Stimulated activated CD8-positive, alpha-beta memory T cell treated with anti-CD3 and anti-CD28 coated beads, Interleukin-7, amount 100 ng/mL, for 1 hour (primary cell): ENCODE measurements around the gene KCNJ11.

Experiments used
- DNase-seq, 2 donors: peaks; one replicate each; pipeline ENCODE4 v3.0.0-alpha.2; 2020; ENCODE audit warnings: low read depth in 2 of 2

The KCNJ11 gene

DNA sequence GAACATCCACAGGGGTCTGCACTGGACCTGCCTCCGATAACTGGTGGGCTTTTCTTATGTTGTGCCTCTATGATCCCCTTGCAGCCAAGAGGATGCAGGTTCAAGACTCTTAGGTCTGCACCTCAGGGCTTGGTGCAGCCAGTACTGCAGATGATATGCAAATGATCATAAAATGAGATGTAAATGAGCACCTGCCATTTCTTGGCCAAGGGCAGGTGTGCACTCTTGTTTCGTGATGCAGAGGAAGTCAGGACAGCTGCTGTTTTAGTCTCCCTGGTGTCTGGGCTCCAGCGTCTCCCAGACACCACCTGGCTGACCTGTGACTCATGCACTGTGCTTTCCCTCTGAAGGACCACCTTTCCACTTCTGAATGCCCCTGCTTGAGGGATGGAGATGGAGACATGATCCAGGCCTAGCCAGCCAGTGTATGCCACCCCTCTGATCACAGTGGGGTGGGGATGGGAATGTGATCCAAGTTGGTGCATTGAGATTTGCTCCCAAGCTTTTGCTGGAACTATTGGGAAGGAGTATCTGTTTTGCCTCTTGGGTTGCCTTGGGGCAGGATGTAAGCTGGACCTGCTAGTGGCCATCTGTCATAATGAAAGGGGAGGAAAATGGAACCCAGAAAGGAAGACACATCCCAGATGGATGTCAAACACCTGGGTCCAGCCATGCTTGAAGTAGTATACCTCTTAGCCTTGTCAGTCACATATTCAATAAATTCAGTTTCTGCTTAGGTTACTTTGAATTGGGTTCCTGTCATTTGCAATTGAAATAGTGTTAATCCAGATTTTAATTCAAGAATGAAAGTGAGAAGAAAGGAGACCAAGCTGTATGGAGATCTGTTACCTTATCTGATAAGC lies 3.3 kb upstream of the KCNJ11 start:
- no peak for DNase-seq

DNA sequence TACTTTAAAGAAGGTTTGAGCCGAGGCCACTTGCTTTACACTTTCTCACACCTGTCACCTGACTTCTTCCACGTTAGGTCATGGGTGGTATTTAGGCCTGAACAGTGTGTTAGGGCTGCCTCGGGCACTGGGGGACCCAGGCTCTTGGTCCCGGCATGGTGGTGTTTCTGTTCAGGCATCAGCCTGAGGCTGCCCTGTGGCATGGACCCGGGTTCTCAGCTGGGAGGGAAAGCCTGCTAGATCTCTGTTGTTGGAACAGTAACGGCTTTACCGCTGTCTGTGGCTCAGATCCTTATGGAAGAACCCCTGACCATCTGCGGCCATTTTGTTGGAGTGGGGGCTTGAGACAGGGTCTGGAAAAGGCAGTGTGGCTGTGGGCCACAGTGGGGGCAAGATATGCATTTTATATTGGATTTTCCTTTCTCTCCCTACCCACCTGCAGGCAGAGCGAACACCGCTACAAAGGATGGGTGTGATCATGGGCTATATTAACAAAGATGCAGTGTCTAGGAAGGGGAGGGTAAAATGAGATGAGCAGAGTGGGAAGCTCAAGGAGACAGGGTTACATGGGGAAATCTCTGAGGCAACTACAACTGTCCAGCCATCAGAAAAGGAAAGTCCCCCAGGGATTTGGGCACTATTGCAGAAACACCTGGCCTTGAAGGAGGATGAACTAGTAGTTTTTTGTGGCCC lies 1.6 kb upstream of the KCNJ11 start:
- no peak for DNase-seq

DNA sequence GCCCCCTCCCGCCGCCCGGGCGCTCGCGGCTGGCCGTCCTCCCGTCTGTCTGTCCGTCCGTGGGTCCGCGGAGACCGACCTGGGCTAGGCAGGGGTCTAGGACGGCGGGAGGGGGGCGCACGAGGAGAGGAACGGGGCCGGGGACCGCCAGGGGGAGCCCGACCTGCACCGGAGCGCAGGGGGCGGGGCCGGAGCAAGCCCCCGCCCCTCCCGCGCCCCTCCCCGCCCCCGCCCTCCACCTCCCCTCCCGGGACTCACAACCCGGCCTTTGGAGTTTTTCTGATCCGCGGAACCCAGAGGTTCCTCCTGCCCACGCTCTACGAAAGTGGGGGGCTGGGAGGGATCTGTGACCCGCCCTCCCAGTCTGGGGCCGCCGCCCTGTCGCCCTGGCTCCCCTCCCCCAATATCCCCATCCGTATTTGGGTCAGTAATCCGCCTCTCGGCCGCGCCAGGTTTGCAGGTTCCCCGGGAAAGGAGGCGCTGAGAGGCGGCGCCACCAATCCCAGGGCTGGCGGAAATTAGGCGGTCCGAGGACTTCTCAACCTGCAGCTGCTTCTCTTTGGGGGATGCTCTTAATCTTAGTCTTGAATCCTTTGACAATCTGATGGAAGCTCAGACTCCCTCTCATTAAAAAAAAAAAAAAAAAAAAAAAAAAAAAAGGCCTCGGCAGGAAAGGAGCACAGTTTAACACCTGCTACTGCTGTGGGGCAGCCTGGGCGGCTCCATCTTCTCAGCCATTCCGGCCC lies 925 bp upstream of the KCNJ11 start:
- DNase-seq, result peak; percentile 61 to 64

DNA sequence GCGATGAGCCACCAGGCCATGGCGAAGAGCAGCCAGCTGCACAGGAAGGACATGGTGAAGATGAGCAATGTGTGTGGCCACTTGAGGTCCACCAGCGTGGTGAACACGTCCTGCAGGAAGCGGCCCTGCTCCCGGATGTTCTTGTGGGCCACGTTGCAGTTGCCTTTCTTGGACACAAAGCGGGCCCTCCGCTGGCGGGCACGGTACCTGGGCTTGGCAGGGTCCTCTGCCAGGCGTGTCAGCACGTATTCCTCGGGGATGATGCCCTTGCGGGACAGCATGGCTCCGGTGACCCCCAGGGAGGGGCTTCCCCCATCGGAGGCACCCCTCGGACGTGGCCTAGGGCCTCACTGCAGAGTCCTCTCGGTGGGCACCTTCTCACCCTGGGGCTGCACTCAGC lies 648 bp downstream of the KCNJ11 start:
- DNase-seq, result no peak

DNA sequence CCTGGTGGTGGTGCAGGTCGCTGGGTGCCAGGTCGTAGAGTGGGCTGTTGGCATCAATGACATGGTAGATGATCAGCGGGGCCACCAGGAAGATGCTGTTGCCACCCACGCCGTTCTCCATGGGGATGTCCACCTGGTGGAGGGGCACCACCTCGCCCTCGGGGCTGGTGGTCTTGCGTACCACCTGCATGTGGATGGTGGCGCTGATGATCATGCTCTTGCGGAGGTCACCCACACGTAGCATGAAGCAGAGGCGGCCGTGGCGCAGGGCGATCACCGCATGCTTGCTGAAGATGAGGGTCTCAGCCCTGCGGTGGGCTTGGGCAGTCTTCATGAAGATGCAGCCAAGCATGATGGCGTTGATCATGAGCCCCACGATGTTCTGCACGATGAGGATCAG lies 1.2 kb downstream of the KCNJ11 start:
- DNase-seq, result no peak

DNA sequence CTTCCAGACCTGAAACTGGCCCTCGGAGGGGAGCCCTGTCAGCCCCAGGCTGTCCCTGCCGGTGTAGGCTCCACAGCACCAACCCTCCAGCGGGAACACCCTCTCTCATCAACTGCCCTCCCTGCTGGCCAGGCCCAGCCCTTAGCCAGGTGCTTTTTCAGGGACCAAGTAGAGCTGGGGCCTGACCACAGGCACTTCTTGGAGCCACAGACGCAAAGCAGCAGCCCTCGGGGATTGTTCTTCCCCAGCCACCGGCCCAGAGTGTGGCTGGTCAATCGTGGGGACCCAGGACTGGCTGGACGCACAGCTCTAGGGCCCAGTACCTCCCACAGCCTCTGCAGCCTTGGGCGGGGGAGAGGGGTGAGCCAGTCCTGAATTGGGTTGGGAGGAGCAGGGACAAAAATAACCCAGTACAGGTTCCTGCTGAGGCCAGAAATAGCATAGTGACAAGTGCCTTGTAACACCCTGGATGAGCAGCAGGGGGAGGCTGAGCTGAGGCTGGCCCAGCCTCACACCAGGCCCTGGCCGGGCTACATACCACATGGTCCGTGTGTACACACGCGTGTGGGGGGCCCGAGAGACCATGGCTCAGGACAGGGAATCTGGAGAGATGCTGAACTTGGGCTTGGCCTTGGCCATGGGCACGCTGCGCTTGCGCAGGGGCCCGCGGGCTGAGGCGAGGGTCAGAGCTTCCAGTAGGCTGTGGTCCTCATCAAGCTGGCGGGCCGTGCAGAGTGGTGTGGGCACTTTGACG lies 2.0 kb downstream of the KCNJ11 start:
- DNase-seq, result no peak

DNA sequence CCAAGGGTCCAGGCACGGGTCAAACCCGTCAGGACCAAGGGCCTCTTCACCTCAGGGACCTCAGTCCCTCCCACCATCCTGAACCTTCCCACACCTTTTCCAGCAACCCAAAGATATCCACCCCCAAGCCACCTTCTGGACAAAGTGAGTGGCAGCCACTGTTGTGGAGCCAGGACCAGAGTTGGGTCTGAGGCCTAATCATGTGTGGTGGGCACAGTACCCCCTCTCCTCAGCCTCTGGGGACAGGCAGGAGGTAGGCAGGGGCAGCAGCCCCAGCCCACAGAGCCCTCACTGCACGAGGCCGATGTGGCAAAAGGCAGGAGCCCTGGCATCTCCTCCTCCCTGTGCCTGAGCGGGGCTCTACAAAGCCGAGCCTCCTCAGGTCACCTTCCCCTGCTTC lies 2.5 kb downstream of the KCNJ11 start:
- no peak for DNase-seq

DNA sequence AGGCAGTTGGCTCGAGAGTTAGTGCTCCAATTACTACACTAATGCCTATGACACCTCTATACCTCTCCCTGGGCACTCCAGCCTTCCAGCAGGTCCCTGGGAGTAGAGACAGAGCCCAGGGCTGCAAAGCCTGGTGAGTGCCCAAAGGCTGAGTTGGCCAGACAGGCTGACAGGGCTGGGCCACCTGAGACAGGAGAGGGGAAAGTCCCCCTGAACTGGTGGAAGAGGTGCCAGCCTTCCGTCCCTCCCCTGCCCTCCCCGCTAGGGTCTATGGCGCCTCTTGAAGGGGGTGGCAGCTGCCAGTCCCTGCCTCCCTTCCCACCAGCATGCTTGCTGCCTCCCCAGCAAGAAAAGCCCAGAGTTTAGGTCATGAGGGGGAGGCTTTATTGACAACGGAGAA lies 3.0 kb downstream of the KCNJ11 start:
- no peak for DNase-seq

DNA sequence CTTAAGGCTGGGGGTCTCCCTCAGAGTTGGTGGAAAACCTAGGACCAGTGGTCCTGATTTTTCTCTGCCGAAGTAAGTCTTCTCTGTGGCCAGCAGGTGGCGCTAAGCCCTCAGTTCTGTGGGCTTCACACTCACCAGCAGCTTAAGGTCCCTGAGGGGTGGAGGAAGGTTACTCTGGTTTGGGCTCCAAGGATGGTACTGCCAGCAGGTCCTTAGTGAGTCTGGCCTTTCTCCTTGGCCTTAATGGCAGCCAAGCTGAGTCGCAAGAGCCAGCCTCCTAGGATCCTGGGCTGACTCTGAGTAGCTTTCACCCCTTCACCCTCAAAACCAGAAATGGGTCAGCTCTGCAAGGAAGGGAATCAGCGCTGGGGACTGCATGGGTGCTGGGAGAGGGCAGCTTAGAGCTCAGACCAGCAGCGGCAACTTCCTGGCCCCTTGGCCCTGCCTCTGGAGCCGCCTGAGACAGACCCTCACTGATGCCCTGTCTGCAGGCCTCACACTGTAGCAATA lies 4.4 kb downstream of the KCNJ11 start:
- DNase-seq, result peak; percentile 36 to 62

DNA sequence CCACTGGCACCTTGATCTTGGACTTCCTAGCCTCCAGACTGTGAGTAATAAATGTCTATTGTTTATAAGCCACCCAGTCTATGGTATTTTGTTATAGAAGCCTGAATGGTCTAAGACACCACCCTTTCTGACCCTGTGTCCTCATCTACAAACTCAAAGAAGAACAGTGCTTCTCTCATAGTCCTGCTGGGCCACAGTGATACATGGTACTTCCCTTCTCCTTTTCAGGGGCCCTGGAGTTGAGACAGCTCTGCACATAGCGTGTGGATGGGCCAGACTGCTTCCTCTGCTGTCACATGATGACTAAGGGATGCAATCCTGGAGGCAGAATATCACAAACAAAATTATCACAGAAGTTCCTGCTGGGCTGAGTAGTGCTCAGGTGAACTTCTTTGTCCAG lies 5.0 kb downstream of the KCNJ11 start:
- DNase-seq, result no peak

DNA sequence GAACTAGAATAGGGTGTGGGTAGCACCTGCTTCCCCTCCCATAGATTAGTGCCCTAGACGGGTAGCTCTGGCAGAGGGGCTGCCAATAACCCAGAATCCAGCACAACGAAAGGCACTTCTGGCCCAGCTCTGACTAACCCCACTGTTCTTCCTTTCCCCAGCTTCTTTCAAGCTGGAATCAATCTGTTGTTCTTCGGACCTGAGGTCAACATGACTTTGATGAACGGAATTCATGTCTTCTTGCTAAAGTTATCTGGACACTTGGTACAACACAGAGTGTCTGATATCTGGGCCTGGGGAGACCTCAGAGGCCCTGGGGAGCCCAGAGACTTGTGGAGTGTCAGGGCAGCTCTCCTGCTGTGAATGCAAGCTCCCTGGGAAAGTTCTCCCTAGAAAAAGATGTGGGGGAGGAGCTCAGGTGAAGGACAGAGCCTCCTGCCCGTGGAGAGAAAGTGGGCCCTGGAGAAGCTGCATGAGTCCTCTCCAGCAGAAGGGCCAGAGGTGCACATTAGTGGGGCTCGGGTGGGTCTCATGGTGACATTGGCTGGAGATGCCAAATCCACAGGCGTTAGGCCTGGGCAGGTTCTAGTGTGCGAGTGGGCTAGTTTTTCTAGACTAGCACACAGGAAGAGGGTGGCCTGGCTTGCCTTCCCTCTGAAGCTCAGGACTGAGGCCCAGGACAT lies 6.3 kb downstream of the KCNJ11 start:
- no peak for DNase-seq

DNA sequence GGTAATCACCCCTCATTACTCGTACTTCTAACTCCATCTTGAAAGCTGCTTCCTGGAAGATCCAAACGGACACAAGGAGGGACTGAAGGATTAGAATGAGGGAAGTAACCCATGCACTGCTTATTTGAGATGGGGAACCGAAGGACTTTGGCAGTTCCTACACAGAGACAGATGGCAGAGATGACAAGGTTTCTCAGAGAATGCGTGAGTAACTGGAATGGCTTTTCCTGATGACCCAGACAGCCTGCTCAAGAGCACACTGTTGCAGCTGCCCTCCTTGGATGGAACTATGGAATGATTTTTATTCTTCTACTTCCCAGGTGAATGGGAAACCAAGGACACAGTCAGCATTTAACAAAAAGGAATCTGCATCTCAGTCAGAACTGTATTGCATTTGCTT lies 7.3 kb downstream of the KCNJ11 start:
- no peak for DNase-seq

DNA sequence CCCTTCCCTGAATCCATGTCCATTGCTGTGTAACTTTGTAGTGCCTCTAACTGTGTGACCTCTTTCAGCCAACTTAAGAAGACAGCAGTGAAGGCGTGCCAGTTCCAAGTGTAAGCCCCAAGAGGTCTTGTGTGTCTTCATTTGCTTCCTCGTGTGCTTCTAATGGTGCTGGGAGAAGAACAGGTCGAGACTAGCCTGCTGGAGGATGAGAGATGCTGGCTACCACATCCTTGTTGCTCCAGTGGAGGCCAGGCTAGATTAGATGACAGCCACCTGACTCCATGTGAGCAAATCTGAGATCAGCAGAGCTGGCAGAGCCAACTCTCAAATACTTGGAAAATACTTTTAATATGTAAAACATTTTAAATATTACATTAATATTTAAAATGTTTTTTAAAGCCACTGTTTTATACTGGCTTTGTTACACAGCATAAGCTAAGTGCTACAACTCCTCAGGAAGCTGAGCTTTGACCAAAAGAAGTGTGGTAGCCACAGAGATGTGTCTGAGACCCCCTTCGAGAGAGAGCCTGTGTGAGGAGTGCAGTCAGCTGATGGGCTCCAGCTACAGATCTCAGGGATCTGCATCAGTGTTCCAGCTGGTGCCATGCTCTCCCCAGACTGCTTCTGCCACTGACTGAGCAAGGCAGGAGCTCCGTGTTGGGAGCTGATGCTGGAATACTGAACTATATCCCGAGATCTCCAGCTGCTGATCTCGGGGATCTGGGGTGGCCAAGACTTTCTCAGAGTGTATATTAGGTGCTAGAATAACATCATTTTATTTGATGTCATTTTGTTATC lies 8.9 kb downstream of the KCNJ11 start:
- DNase-seq, result no peak

DNA sequence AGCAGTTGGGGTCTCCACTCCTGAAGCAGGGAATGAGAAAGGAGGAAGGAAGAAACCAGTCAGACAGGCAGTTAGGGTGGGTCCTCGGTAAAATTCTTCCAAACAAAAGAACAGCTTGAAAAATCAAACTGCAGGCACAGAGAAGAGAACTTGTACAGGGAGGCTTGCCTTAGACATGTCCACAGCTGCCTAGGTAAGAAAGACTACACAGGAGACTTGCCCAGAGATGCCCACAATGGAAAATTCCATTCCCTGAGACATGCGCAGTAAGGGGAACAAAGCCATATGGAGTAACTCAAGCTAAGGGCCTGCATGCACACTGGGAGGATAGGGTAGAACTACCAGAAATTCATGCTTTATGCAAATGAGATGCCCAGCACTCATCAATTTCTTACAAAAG lies 9.8 kb downstream of the KCNJ11 start:
- no peak for DNase-seq

DNA sequence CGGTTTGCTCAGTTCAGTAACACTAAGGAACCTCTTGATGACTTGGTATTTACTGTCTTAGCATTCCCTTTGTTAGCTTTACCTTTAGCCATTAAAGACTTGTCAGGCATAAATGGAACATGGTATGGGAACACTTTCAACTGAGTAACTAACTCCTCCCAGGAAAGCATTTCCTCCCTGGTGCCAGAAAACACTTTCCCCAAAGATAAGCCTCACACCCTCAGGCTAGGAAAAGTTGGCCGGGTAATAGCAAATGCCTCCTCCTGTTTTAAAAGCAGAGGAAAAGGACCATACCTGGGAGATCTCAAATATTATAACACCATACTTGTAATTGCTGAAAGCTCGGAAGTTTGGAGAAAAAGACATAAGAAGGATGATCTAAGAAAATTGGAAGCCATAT lies 12.0 kb downstream of the KCNJ11 start:
- no peak for DNase-seq

DNA sequence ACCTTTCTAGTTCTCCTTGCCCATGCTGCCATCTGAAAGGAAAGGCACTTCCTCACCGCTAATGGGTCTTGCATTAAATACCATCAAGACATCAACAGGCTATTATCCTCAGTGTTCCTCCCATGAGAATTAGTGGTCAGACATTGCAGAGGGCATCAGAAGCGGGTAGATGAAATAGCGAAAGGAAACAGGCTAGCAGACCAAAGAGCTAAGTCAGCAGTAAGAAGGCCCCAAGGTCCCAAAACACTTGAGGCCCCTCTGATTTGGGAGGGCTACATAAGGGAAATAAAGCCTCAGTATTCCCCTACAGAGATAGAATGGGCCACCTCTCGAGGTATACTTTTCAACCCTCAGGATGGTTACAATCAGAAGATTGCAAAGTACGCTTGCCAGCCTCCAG lies 12.9 kb downstream of the KCNJ11 start:
- no peak for DNase-seq

DNA sequence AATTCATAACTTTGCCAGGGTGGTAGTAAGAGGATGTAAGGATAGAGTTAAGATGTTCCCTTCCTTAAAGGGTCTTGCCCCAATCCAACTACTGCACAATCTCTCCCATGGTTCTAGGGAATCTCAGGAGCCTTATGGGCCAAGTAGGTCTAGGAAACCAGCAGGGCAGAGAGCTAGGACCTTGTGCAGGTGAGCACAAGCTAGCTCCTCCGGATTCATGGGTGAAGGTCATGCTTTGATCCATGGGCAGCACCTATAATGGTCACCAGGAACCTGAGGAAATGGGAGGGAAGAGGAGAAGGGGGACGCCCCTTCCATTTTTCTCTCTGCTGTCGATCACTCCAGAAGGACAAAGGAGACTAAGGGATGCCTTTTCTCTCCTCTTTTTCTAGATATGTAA lies 16.8 kb downstream of the KCNJ11 start:
- DNase-seq, result no peak

DNA sequence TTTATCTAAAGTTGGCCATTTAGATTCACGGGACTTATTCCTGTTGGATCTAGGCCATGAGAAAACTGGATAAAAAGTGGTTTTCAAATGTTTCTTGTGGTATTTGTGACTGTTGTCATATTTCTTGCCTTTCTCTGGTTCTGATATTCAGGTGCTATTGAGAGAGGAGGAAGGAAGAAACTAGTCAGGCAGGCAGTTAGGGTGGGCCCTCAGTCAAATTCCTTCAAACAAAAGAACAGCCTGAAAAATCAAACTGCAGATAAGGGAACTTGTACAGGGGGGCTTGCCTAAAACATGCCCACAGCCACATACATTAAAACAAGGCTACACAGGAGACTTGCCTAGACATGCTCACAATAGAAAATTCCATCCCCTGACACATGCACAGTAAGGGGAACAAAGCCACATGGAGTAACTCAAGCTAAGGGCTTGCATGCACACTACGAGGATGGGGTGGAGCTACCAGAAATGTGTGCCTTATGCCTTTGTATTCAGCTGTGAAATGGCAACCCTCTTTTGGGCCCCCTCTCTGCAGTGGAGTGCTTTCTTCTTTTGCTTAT lies 18.7 kb downstream of the KCNJ11 start:
- DNase-seq, result no peak

DNA sequence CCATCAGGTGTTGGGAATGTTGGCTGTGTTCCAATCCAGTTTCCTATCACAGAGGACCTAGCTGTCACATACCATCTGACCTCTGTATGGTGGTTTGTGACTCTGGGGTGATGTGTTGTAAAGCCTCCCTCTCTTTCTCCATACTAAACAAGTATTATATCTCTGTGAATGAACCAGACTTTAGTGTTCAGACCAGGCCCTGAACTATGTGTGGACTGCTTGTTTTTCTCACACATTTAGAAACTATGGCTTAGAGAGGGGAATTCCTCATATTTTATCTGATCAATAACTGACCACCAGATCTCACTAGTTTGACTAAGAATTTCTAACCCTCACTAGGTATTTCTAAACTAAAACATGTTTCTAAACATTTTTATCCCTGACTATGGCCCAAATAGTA lies 19.4 kb downstream of the KCNJ11 start:
- no peak for DNase-seq

DNA sequence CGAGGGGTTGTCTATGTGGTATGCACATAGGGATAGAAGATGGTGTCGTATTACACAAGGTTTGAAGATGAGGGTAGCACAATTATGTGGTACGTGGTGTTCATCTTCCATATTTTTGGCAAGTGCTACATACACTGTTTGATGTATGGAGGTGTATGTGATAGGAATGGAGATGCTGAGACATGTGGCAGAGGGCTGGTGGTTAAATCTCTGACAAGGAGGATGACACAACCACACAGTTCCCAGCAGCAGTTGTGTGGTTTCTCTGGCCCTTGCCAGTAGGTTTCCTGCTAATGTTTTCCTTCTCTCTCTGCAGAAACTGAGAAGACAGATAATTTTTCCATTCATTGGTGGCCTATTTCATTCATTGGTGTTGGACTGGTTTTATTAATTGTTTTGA lies 19.9 kb downstream of the KCNJ11 start:
- DNase-seq, result no peak
